Islet precursor cell (in vitro differentiated cells): ENCODE measurements around the gene FRMD1.
A peak's percentile ranks its signal among the peaks of the same experiment; 100 is the strongest.

Source experiments
- DNase-seq: peaks from one replicate; pipeline ENCODE4 v3.0.0-alpha.2; 2018

The FRMD1 gene

GRCh38 chr6:168040856-168041496 is 38.0 kb downstream of the FRMD1 start:
- no peak for DNase-seq

GRCh38 chr6:168039849-168040248 is 39.2 kb downstream of the FRMD1 start:
- no peak for DNase-seq

- no peak for DNase-seq
Measured at GRCh38 chr6:168039301-168039700, 39.7 kb downstream of the FRMD1 start.

- DNase-seq: no peak
Measured at GRCh38 chr6:168038576-168039140, 40.4 kb downstream of the FRMD1 start.

- DNase-seq: peak; percentile 51
Measured at GRCh38 chr6:168037856-168038255, 41.2 kb downstream of the FRMD1 start.

GRCh38 chr6:168037242-168037641 is 41.8 kb downstream of the FRMD1 start:
- peak; percentile 77 for DNase-seq

- DNase-seq: no peak
Measured at GRCh38 chr6:168035661-168036545, 43.1 kb downstream of the FRMD1 start.

GRCh38 chr6:168035098-168035660 is 43.8 kb downstream of the FRMD1 start:
- peak; percentile 86 for DNase-seq

- DNase-seq: peak; percentile 35
Measured at GRCh38 chr6:168034537-168034936, 44.5 kb downstream of the FRMD1 start.

GRCh38 chr6:168033791-168034190 is 45.2 kb downstream of the FRMD1 start:
- peak; percentile 27 for DNase-seq

- DNase-seq: peak; percentile 85
Measured at GRCh38 chr6:168032005-168032760, 46.8 kb downstream of the FRMD1 start.

GRCh38 chr6:168031411-168031971 is 47.5 kb downstream of the FRMD1 start:
- DNase-seq: no peak

GRCh38 chr6:168030908-168031307 is 48.1 kb downstream of the FRMD1 start:
- no peak for DNase-seq

- DNase-seq: no peak
Measured at GRCh38 chr6:168030218-168030746, 48.7 kb downstream of the FRMD1 start.

GRCh38 chr6:168029459-168030217 is 49.4 kb downstream of the FRMD1 start:
- DNase-seq: peak; percentile 38

GRCh38 chr6:168028181-168028580 is 50.8 kb downstream of the FRMD1 start:
- DNase-seq: no peak

- DNase-seq: peak; percentile 29
Measured at GRCh38 chr6:168027521-168027920, 51.5 kb downstream of the FRMD1 start.

GRCh38 chr6:168026925-168027324 is 52.1 kb downstream of the FRMD1 start:
- DNase-seq: peak; percentile 37

- peak; percentile 53 for DNase-seq
Measured at GRCh38 chr6:168025831-168026710, 52.9 kb downstream of the FRMD1 start.

- DNase-seq: peak; percentile 66
Measured at GRCh38 chr6:168024951-168025510, 54.0 kb downstream of the FRMD1 start.
